Activated naive CD8-positive, alpha-beta T cell treated with anti-CD3 and anti-CD28 coated beads, Interleukin-2, amount 50 U/mL, for 24 hours (primary cell): ENCODE measurements around the gene ATP8B2.
A peak's percentile ranks its signal among the peaks of the same experiment; 100 is the strongest.
"Not testable (repeated sequence)": the region's sequence is repeated elsewhere in the genome, so short reads cannot be mapped to it uniquely, and the experiment has no call there.

Experiments
- ATAC-seq: fragments of 150-1000 bp; cut with Tn5 transposase; one replicate; pipeline ENCODE4 v1.10.0; 2021
- DNase-seq: peaks from one replicate; pipeline ENCODE4 v3.0.0; 2021
- H3K27ac Mint-ChIP-seq: one replicate; pipeline ENCODE4 v1.8.0; 2021; ENCODE audit warnings: mild to moderate bottlenecking, mixed read lengths
- H3K27me3 Mint-ChIP-seq: one replicate; pipeline ENCODE4 v1.8.0; 2021; ENCODE audit warnings: mixed read lengths
- H3K36me3 Mint-ChIP-seq: one replicate; pipeline ENCODE4 v1.8.0; 2021; ENCODE audit warnings: low read depth, mixed read lengths
- H3K4me1 Mint-ChIP-seq: one replicate; pipeline ENCODE4 v1.8.0; 2021; ENCODE audit warnings: mixed read lengths
- H3K4me3 Mint-ChIP-seq: one replicate; pipeline ENCODE4 v1.8.0; 2021; ENCODE audit warnings: mild to moderate bottlenecking, moderate library complexity, mixed read lengths
- H3K9me3 Mint-ChIP-seq: one replicate; pipeline ENCODE4 v1.8.0; 2021; ENCODE audit warnings: mixed read lengths

The ATP8B2 gene

GRCh38 chr1:154324669-154325582, at the start of gene ATP8B2:
Gene ATP8B2 (plus strand): TSS chr1:154325525. CDS start chr1:154328142, 2,617 bp downstream.
- Mint-ChIP-seq H3K9me3 (no peaks in the 10 kb centered on the region), H3K4me3 (peak within 1 kb of the TSS; percentile 98), H3K27me3 (peaks cover 6% of the 10 kb centered on the region), H3K4me1 (peaks cover 34% of the 10 kb centered on the region), H3K36me3 (peaks cover 3% of the 10 kb centered on the region), H3K27ac (peak within 1 kb of the TSS; percentile 94)
- DNase-seq (peak; percentile 88), ATAC-seq (peak; percentile 73)

- DNase-seq = peak; percentile 35
- no peak overlapping the region for H3K4me3 Mint-ChIP-seq
Observed at GRCh38 chr1:154276797-154277196, 48.5 kb upstream of the ATP8B2 start.

GRCh38 chr1:154287591-154287990, 37.7 kb upstream of the ATP8B2 start:
- not testable (repeated sequence) for H3K4me1 Mint-ChIP-seq

More at GRCh38 chr1:154276797-154277196, 48.5 kb upstream of the ATP8B2 start:
- H3K9me3 Mint-ChIP-seq = no peaks in the 10 kb centered on the region
- H3K36me3 Mint-ChIP-seq = peaks cover 37% of the 10 kb centered on the region
- H3K4me1 Mint-ChIP-seq = peaks cover 27% of the 10 kb centered on the region
- H3K27me3 Mint-ChIP-seq = peaks cover 2% of the 10 kb centered on the region
- no peak for ATAC-seq
- H3K27ac Mint-ChIP-seq = no peak overlapping the region

DNA sequence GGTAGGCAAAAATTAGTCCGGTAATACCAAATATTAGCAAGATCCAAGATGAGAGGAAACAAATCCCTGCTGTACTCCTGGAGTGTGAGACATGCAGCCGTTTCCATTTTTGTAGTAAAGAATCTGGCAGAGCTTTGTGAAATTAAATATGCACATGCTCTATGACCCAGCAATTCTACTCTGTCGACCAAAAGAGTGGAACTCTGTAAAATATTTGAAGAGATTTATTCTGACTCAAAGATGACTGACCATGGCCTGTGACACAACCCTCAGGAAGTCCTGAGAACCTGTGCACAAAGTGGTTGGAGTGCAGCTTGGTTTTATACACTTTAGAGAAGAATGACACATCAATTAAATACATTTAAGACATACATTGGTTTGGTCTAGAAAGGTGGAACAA, 36.7 kb upstream of the ATP8B2 start:
- Mint-ChIP-seq H3K4me3 (no peak overlapping the region), H3K9me3 (peaks cover 5% of the 10 kb centered on the region), H3K36me3 (peaks cover 3% of the 10 kb centered on the region), H3K27me3 (peaks cover 4% of the 10 kb centered on the region), H3K27ac (no peak overlapping the region), H3K4me1 (no peaks in the 10 kb centered on the region)
- DNase-seq = no peak
- ATAC-seq = no peak

More at GRCh38 chr1:154287591-154287990, 37.7 kb upstream of the ATP8B2 start:
- not testable (repeated sequence) for H3K9me3 Mint-ChIP-seq, H3K27ac Mint-ChIP-seq, H3K36me3 Mint-ChIP-seq, ATAC-seq, H3K4me3 Mint-ChIP-seq, DNase-seq, H3K27me3 Mint-ChIP-seq

DNA sequence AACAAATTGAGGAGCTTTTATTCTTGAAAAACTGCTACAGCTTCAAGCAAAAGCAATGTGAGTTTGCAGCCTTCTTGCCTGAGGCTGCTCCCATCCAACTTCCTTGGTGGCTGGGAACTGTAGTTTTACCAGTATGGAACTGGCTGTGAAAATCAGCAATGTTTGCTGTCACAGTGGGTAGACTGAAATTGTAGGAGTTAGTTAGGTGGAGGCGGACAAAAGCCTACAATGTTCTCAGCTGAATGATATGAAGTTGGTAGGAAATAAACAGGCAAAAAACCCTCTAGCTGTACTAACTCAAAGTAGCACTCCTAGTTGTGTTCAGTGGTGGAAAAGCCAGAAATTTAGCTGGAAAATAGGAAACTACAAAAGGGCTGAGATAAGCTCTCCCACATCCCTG, 34.4 kb upstream of the ATP8B2 start:
- H3K9me3 Mint-ChIP-seq = peaks cover 16% of the 10 kb centered on the region
- H3K27ac Mint-ChIP-seq = no peak overlapping the region
- DNase-seq = no peak
- peaks cover 9% of the 10 kb centered on the region for H3K36me3 Mint-ChIP-seq
- H3K27me3 Mint-ChIP-seq = peaks cover 4% of the 10 kb centered on the region
- no peak for ATAC-seq
- H3K4me1 Mint-ChIP-seq = no peaks in the 10 kb centered on the region
- H3K4me3 Mint-ChIP-seq = no peak overlapping the region

DNA sequence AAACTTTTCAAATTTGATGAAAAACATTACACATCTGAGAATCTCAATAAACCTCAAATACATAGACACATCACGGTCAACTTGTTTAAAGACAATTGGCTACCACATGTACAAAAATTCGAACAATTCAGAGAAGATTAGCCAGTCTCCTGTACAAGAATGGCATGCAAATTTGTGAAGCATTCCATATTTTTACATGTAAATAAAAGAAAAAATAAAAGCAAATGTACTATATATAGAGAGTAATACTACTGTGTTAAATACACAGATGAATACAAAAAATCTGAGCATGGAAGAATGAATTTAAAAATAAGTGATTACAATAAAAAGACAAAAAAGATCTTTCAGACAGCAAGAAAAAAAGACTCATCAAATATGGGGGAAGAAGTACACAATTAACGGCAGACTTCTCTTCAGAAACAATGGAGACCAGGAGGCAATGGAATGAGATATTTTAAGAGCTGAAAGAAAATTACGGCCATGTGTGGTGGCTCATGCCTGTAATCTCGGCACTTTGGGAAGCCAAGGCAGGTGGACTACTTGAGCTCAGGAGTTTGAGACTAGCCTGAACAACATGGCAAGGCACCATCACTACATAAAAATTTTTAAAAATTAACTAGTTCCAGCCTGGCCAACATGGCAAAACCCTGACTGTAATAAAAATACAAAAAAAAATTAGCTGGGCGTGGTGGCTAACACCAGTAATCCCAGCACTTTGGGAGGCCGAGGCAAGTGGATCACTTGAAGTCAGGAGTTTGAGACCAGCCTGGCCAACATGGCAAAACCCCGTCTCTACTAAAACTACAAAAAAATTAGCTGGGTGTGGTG, 29.7 kb upstream of the ATP8B2 start:
- H3K36me3 Mint-ChIP-seq = peaks cover 9% of the 10 kb centered on the region
- peaks cover 16% of the 10 kb centered on the region for H3K9me3 Mint-ChIP-seq
- no peak for ATAC-seq
- no peak overlapping the region for H3K27ac Mint-ChIP-seq
- H3K27me3 Mint-ChIP-seq = peaks cover 4% of the 10 kb centered on the region
- no peaks in the 10 kb centered on the region for H3K4me1 Mint-ChIP-seq
- no peak overlapping the region for H3K4me3 Mint-ChIP-seq
- no peak for DNase-seq

- no peak for ATAC-seq
- no peaks in the 10 kb centered on the region for H3K9me3 Mint-ChIP-seq
- no peak overlapping the region for H3K27ac Mint-ChIP-seq
- no peak overlapping the region for H3K4me3 Mint-ChIP-seq
- peaks cover 17% of the 10 kb centered on the region for H3K4me1 Mint-ChIP-seq
- DNase-seq = no peak
- H3K36me3 Mint-ChIP-seq = no peaks in the 10 kb centered on the region
- H3K27me3 Mint-ChIP-seq = no peaks in the 10 kb centered on the region
Observed at GRCh38 chr1:154301582-154301981, 23.7 kb upstream of the ATP8B2 start.

DNA sequence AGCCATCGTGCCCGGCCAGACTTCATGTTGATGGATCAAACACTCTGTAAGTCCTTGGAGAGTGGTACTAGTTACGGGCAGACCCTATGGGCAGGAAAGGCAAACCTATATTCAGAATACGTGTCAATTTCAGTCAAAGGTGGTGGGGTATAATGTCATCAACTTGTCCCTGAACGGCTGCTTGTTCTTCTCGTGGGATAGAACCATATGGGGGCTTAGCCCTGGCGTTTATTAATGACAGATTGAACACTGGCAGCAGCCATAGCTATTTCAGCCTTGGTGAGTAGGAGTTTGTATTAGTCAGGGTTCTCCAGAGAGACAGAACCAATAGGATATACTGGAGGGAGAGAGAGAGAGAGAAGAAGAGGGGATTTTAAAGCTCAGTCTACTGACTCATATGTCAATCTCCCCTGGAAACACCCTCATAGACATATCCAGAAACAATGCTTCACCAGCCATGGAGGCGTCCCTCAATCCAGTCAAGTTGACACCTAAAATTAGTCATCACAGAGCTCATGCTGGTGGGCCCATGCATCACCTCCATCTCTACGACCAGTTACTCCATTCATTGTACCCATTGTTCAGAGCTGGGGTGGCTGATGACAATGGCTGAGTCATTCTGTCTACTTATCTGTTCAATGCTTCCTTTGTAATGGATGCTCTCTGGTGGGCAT, 20.5 kb upstream of the ATP8B2 start:
- no peaks in the 10 kb centered on the region for H3K9me3 Mint-ChIP-seq
- no peak overlapping the region for H3K4me3 Mint-ChIP-seq
- DNase-seq (peak; percentile 58), ATAC-seq (peak; percentile 97)
- no peaks in the 10 kb centered on the region for H3K27me3 Mint-ChIP-seq
- peak overlapping the region; percentile 38 for H3K27ac Mint-ChIP-seq
- no peaks in the 10 kb centered on the region for H3K36me3 Mint-ChIP-seq
- peaks cover 30% of the 10 kb centered on the region for H3K4me1 Mint-ChIP-seq

- Mint-ChIP-seq H3K27me3 (no peaks in the 10 kb centered on the region), H3K4me1 (peaks cover 30% of the 10 kb centered on the region), H3K4me3 (no peak overlapping the region), H3K27ac (no peak overlapping the region), H3K9me3 (no peaks in the 10 kb centered on the region), H3K36me3 (no peaks in the 10 kb centered on the region)
- no peak for DNase-seq
- ATAC-seq = no peak
Observed at GRCh38 chr1:154306151-154306550, 19.2 kb upstream of the ATP8B2 start.

DNA sequence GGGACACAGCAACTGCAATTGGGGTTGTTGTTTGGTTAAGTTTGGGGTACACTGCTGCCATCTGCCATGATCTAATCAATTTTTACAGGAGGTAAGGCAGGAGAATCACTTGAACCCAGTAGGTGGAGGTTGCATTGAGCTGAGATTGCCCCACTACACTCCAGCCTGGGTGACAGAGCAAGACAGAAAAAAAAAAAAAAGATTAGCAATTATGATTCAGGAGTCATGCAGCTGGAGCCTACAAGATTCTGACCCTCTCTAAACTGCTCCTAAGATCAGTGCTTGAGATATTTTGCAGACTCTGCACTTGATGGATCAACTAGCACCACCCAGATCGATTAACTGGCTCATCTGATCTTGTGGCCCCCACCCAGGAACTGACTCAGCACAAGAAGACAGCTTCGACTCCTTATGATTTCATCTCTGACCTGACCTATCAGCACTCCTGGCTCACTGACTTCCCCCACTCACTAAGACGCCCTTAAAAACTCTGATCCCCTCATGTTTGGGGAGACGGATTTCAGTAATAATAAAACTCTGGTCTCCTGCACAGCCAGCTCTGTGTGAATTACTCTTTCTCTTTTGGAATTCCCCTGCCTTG, 17.6 kb upstream of the ATP8B2 start:
- H3K36me3 Mint-ChIP-seq, H3K9me3 Mint-ChIP-seq, H3K4me3 Mint-ChIP-seq, ATAC-seq, H3K27me3 Mint-ChIP-seq, DNase-seq: not testable (repeated sequence)
- peaks cover 30% of the 10 kb centered on the region for H3K4me1 Mint-ChIP-seq
- H3K27ac Mint-ChIP-seq = peak overlapping the region; percentile 14

DNA sequence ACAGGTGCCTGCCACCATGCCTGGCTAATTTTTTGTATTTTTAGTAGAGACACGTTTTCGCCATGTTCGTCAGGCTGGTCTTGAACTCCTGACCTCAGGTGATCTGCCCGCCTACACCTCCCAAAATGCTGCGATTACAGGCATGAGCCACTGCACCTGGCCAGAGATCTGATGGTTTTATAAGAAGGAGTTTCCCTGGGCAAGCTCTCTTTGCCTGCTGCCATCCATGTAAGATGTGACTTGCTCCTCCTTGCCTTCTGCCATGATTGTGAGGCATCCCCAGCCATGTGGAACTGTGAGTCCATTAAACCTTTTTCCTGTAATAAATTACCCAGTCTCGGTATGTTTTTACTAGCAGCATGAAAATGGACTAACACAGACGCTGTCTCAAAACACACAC, 16.2 kb upstream of the ATP8B2 start:
- not testable (repeated sequence) for H3K36me3 Mint-ChIP-seq, DNase-seq, ATAC-seq, H3K9me3 Mint-ChIP-seq, H3K4me3 Mint-ChIP-seq, H3K27ac Mint-ChIP-seq, H3K27me3 Mint-ChIP-seq
- peaks cover 30% of the 10 kb centered on the region for H3K4me1 Mint-ChIP-seq

DNA sequence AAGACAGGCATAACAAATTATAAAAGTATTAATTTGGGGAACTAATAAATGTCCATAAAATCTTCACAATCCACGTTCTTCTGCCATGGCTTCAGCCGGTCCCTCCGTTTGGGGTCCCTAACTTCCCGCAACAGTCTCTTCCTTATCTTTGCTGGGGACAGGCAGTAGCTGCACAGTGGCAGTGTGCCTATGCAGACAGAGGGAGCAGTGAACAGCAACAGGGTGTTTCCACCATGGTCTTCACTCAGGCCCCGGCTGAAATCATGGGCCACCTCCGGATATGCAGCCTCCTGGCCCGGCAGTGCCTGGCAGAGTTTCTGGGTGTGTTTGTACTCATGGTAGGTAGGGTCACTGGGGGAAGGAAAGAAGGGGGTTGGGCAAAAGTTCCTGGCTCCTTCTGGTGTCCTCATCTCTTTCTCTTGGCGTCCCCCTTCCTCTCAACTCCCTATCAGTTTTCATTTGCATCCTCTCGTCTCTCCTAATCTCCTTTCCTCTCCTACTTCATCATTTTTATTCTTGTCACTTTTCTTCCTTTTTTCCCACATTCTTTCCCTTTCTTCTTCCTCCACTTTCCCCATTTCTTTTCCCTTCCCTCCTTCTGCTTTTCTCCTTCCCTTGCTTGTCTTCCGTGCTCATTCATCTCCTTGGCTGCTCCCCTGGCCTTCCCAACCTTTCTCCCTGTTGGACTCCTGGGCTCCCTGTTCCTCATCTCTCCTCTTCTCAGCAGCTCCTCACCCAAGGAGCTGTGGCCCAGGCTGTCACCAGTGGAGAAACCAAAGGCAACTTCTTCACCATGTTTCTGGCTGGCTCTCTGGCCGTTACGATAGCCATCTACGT, 12.9 kb upstream of the ATP8B2 start:
- ATAC-seq, DNase-seq, H3K27ac Mint-ChIP-seq, H3K4me3 Mint-ChIP-seq, H3K36me3 Mint-ChIP-seq, H3K9me3 Mint-ChIP-seq, H3K27me3 Mint-ChIP-seq: not testable (repeated sequence)
- H3K4me1 Mint-ChIP-seq = peaks cover 11% of the 10 kb centered on the region

DNA sequence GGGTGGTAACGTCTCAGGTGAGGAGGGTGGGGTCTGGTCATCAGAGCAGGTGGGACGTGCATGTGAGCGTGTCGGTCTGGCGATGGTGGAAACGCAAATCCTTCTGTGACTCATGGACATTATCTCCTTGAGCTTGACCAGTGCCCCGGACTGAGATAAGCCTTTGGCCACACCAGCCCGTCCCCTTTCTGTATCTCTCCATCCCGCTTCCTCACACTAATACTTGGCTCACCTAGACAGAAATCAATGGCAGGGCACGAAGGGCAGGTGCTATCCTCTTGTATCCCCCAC, 12.3 kb upstream of the ATP8B2 start:
- no peak overlapping the region for H3K4me3 Mint-ChIP-seq
- peaks cover 6% of the 10 kb centered on the region for H3K4me1 Mint-ChIP-seq
- H3K9me3 Mint-ChIP-seq = peaks cover 13% of the 10 kb centered on the region
- peaks cover 2% of the 10 kb centered on the region for H3K36me3 Mint-ChIP-seq
- DNase-seq = no peak
- peaks cover under 1% of the 10 kb centered on the region for H3K27me3 Mint-ChIP-seq
- no peak for ATAC-seq
- H3K27ac Mint-ChIP-seq = no peak overlapping the region
